Activated B cell treated with CpG ODN at 0.5 μM for 24 hours (primary cell): Measurements from ENCODE around the gene SKA1. TPM values are rescaled to one million over a fixed set of nuclear protein-coding genes. Genes with fewer than 3 reads are reported as not detected.

Experiments
- ATAC-seq: fragments of 200-7000 bp; cut with Tn5 transposase; one replicate; pipeline ENCODE4 v1.10.0; 2021; ENCODE audit warnings: low read depth, mild to moderate bottlenecking, moderate library complexity
- CTCF ChIA-PET: fragments of 350-600 bp; sonication (Branson Sonifier 250); formaldehyde crosslinking; loops from one replicate; lab custom pipeline; 2021; ENCODE audit warnings: antibody characterized with exemption; lab: Charles Lee
- POLR2A ChIA-PET: fragments of 350-600 bp; sonication (Branson Sonifier 250); formaldehyde crosslinking; loops from one replicate; lab custom pipeline; 2021; ENCODE audit warnings: antibody characterized with exemption; lab: Charles Lee
- DNase-seq: peaks from one replicate; pipeline ENCODE4 v3.0.0; 2022
- H3K27ac Mint-ChIP-seq: one replicate; pipeline ENCODE4 v1.8.0; 2020; ENCODE audit warnings: mixed read lengths
- H3K27me3 Mint-ChIP-seq: one replicate; pipeline ENCODE4 v1.8.0; 2021; ENCODE audit warnings: mixed read lengths
- H3K36me3 Mint-ChIP-seq: one replicate; pipeline ENCODE4 v1.8.0; 2021; ENCODE audit warnings: low read depth, mixed read lengths
- H3K4me1 Mint-ChIP-seq: one replicate; pipeline ENCODE4 v1.8.0; 2021; ENCODE audit warnings: mixed read lengths
- H3K4me3 Mint-ChIP-seq: one replicate; pipeline ENCODE4 v1.8.0; 2020; ENCODE audit warnings: mild to moderate bottlenecking, mixed read lengths
- H3K9me3 Mint-ChIP-seq: one replicate; pipeline ENCODE4 v1.8.0; 2020; ENCODE audit warnings: mixed read lengths
- CTCF ChIP-seq: fragments of 200-600 bp; IDR thresholded peaks from one replicate; pipeline ENCODE4 v1.8.0; 2022; ENCODE audit warnings: antibody characterized with exemption, mild to moderate bottlenecking
- intact Hi-C: fragments of 100-400 bp; cut with micrococcal nuclease; formaldehyde crosslinking; loops from one replicate; pipeline ENCODE4 v1.15.1; 2024
- total RNA-seq: library from RNA; stranded (reverse); gene quantifications from 2 replicates; pipeline ENCODE4 v1.2.3, GENCODE V29; 2022

Gene SKA1
- total RNA-seq, 1 donor from 2014 or later = 0.71 TPM

- ChIA-PET POLR2A (no interaction called here), CTCF (interaction anchor here (1.3 to 2.7 kb wide), 2 partner anchors 19 to 70 kb away, joined by 3 to 13 read pairs; no protein-coding TSS in a partner anchor)
- no peak for TF ChIP-seq CTCF
- ATAC-seq (no peak), DNase-seq (no peak)
- Mint-ChIP-seq H3K4me1 (peaks cover 64% of the 10 kb centered on the region), H3K27me3 (no peaks in the 10 kb centered on the region), H3K4me3 (no peak overlapping the region), H3K36me3 (no peaks in the 10 kb centered on the region), H3K9me3 (no peaks in the 10 kb centered on the region), H3K27ac (no peak overlapping the region)
- intact Hi-C loops = no loop called here
These were observed 36.7 kb upstream of the SKA1 start for GRCh38 chr18:50338122-50338521.

- Mint-ChIP-seq H3K4me3 (no peak overlapping the region), H3K36me3 (no peaks in the 10 kb centered on the region), H3K9me3 (no peaks in the 10 kb centered on the region), H3K27ac (no peak overlapping the region), H3K4me1 (peaks cover 58% of the 10 kb centered on the region), H3K27me3 (no peaks in the 10 kb centered on the region)
- DNase-seq (no peak), ATAC-seq (no peak)
- no peak for TF ChIP-seq CTCF
- CTCF ChIA-PET = interaction anchor here (0.6 to 2.7 kb wide), 3 partner anchors 19 to 316 kb away, joined by 3 to 13 read pairs (median 5); no protein-coding TSS in a partner anchor
- intact Hi-C loops = no loop called here
- POLR2A ChIA-PET = interaction anchor here (1.4 kb wide), 1 partner anchor 57 kb away, joined by 3 read pairs; the partner anchor contains the start of gene MBD1
These were observed 36.1 kb upstream of the SKA1 start for GRCh38 chr18:50338715-50339114.

GRCh38 chr18:50340078-50340477 is 34.8 kb upstream of the SKA1 start:
- H3K27me3 Mint-ChIP-seq = no peaks in the 10 kb centered on the region
- DNase-seq (no peak), ATAC-seq (no peak)
- H3K4me3 Mint-ChIP-seq = no peak overlapping the region
- POLR2A ChIA-PET = interaction anchor here (1.4 kb wide), 1 partner anchor 59 kb away, joined by 3 read pairs; the partner anchor contains the start of gene MBD1
- H3K4me1 Mint-ChIP-seq = peaks cover 45% of the 10 kb centered on the region
- TF ChIP-seq CTCF = no peak
- H3K27ac Mint-ChIP-seq = no peak overlapping the region
- CTCF ChIA-PET = interaction anchor here (2.7 kb wide), 1 partner anchor 17 kb away, joined by 13 read pairs; no protein-coding TSS in a partner anchor
- no peaks in the 10 kb centered on the region for H3K9me3 Mint-ChIP-seq
- H3K36me3 Mint-ChIP-seq = no peaks in the 10 kb centered on the region
- intact Hi-C loops = no loop called here

GRCh38 chr18:50341443-50341842 is 33.4 kb upstream of the SKA1 start:
- no peak overlapping the region for H3K4me3 Mint-ChIP-seq
- ChIA-PET POLR2A (no interaction called here), CTCF (no interaction called here)
- peaks cover 33% of the 10 kb centered on the region for H3K4me1 Mint-ChIP-seq
- DNase-seq = no peak
- H3K27me3 Mint-ChIP-seq = no peaks in the 10 kb centered on the region
- ATAC-seq = no peak
- H3K27ac Mint-ChIP-seq = no peak overlapping the region
- no peak for TF ChIP-seq CTCF
- H3K9me3 Mint-ChIP-seq = no peaks in the 10 kb centered on the region
- H3K36me3 Mint-ChIP-seq = no peaks in the 10 kb centered on the region
- intact Hi-C loops = no loop called here

GRCh38 chr18:50350699-50351098 is 24.1 kb upstream of the SKA1 start:
- Mint-ChIP-seq H3K9me3 (no peaks in the 10 kb centered on the region), H3K4me1 (peaks cover 2% of the 10 kb centered on the region), H3K27ac (no peak overlapping the region), H3K4me3 (no peak overlapping the region), H3K27me3 (peaks cover 7% of the 10 kb centered on the region), H3K36me3 (no peaks in the 10 kb centered on the region)
- ATAC-seq = no peak
- no peak for DNase-seq
- POLR2A ChIA-PET = no interaction called here
- intact Hi-C loops = no loop called here
- CTCF ChIA-PET = no interaction called here
- TF ChIP-seq CTCF = no peak
